CD14-positive monocyte (primary cell): ENCODE results near the gene PRPF40B. TPM values are rescaled to one million over a fixed set of nuclear protein-coding genes. Genes with fewer than 3 reads are reported as not detected.

Experiments
- DNase-seq, 3 donors: peaks; one replicate each; pipeline ENCODE4 v3.0.0-alpha.2; 2011 to 2022
- H2AFZ ChIP-seq: 2 replicates; pipeline ENCODE4 v1.6.0; 2012; ENCODE audit warnings: mild to moderate bottlenecking, low read depth, low read length, inconsistent platforms; ENCODE audit not compliant: insufficient read depth, poor library complexity, severe bottlenecking
- H3K27ac ChIP-seq, 2 donors: 1 replicate in 1 of 2; 2 replicates in 1 of 2; pipeline ENCODE4 v1.5.1; 2012 to 2013; ENCODE audit warnings: low read length in 2 of 2, control low read depth in 1 of 2, inconsistent platforms in 1 of 2, low read depth in 1 of 2, mild to moderate bottlenecking in 1 of 2
- H3K27me3 ChIP-seq, 2 donors: one replicate each; pipeline versions ENCODE4 v1.6.0 to v1.6.1; 2011 to 2013; ENCODE audit warnings: low read length in 2 of 2; ENCODE audit not compliant: control insufficient read depth in 2 of 2, insufficient read depth in 2 of 2
- H3K36me3 ChIP-seq, 2 donors: replicated peaks in 1 of 2; 1 replicate in 1 of 2; 2 replicates in 1 of 2; pipeline versions ENCODE4 v1.5.1 to v1.6.1; 2012 to 2013; ENCODE audit warnings: low read length in 2 of 2, control low read depth in 1 of 2, inconsistent platforms in 1 of 2, mild to moderate bottlenecking in 1 of 2; ENCODE audit not compliant: insufficient read depth in 2 of 2, control insufficient read depth in 1 of 2
- H3K4me1 ChIP-seq, 2 donors: 1 replicate in 1 of 2; 2 replicates in 1 of 2; pipeline versions ENCODE4 v1.5.1 to v1.6.1; 2012 to 2013; ENCODE audit warnings: low read length in 2 of 2, control low read depth in 1 of 2, inconsistent platforms in 1 of 2, mild to moderate bottlenecking in 1 of 2, moderate library complexity in 1 of 2; ENCODE audit not compliant: insufficient read depth in 2 of 2, control insufficient read depth in 1 of 2
- H3K4me2 ChIP-seq: replicated peaks from 2 replicates; pipeline ENCODE3; 2012; ENCODE audit warnings: low read length, moderate library complexity, mild to moderate bottlenecking; ENCODE audit not compliant: poor library complexity, severe bottlenecking; ENCODE audit errors: extremely low read depth
- H3K4me3 ChIP-seq, 3 experiments: fragments of 200-600 bp in 1 of 3; sonication (generic) in 1 of 3; replicated peaks in 1 of 3; 1 replicate in 2 of 3; 2 replicates in 1 of 3; pipeline ENCODE4 v1.5.1; 2011 to 2013; ENCODE audit warnings: low read length in 3 of 3, mild to moderate bottlenecking in 3 of 3, control low read depth in 2 of 3, low read depth in 2 of 3, inconsistent platforms in 1 of 3, moderate library complexity in 1 of 3
- H3K79me2 ChIP-seq: 2 replicates; pipeline ENCODE4 v1.6.0; 2012; ENCODE audit warnings: mild to moderate bottlenecking, control low read depth, inconsistent platforms, low read length, moderate library complexity; ENCODE audit not compliant: insufficient read depth
- H3K9ac ChIP-seq: 2 replicates; pipeline ENCODE4 v1.6.0; 2017; ENCODE audit warnings: low read length, mild to moderate bottlenecking; ENCODE audit not compliant: insufficient read depth, poor library complexity, severe bottlenecking
- H3K9me3 ChIP-seq, 2 donors: replicated peaks in 1 of 2; 1 replicate in 1 of 2; 2 replicates in 1 of 2; pipeline versions ENCODE4 v1.5.1 to v1.6.1; 2012 to 2013; ENCODE audit warnings: low read length in 2 of 2, control low read depth in 1 of 2; ENCODE audit not compliant: control insufficient read depth in 1 of 2, insufficient read depth in 1 of 2
- H4K20me1 ChIP-seq: 2 replicates; pipeline ENCODE4 v1.6.0; 2012; ENCODE audit warnings: mild to moderate bottlenecking, low read length, control low read depth, moderate library complexity; ENCODE audit not compliant: insufficient read depth
- H3K27ac Mint-ChIP-seq, 7 donors: one replicate each; pipeline ENCODE4 v1.8.0; 2020; ENCODE audit warnings: mild to moderate bottlenecking in 7 of 7, mixed read lengths in 7 of 7, moderate library complexity in 6 of 7, inconsistent platforms in 2 of 7
- H3K27me3 Mint-ChIP-seq, 3 donors: one replicate each; pipeline ENCODE4 v1.8.0; 2021 to 2022; ENCODE audit warnings: low read depth in 3 of 3, mild to moderate bottlenecking in 3 of 3, mixed read lengths in 3 of 3, moderate library complexity in 3 of 3, inconsistent platforms in 1 of 3
- H3K36me3 Mint-ChIP-seq, 2 donors: one replicate each; pipeline ENCODE4 v1.8.0; 2020; ENCODE audit warnings: mixed read lengths in 2 of 2, inconsistent platforms in 1 of 2, mild to moderate bottlenecking in 1 of 2
- H3K4me1 Mint-ChIP-seq: one replicate; pipeline ENCODE4 v1.8.0; 2020; ENCODE audit warnings: mild to moderate bottlenecking, mixed read lengths
- H3K4me3 Mint-ChIP-seq, 2 donors: one replicate each; pipeline ENCODE4 v1.8.0; 2020; ENCODE audit warnings: mild to moderate bottlenecking in 2 of 2, mixed read lengths in 2 of 2, moderate library complexity in 1 of 2
- H3K9me3 Mint-ChIP-seq, 7 donors: one replicate each; pipeline ENCODE4 v1.8.0; 2020 to 2022; ENCODE audit warnings: mixed read lengths in 7 of 7, mild to moderate bottlenecking in 6 of 7, moderate library complexity in 6 of 7, inconsistent platforms in 2 of 7
- WGBS: methylation state at CpG from one replicate; pipeline ENCODE4 v1.1.5; 2013; ENCODE audit warnings: missing lambda C conversion rate; ENCODE audit not compliant: insufficient coverage; 5-methylcytosine and 5-hydroxymethylcytosine counted together
- intact Hi-C, 2 donors: fragments of 100-400 bp; cut with micrococcal nuclease; formaldehyde crosslinking; loops; one replicate each; pipeline versions ENCODE4 v1.15.0 to v1.15.1; 2023
- polyA plus RNA-seq, 3 donors: library from polyadenylated mRNA; depleted of rRNA in 1 of 3; unstranded in 2 of 3; stranded (reverse) in 1 of 3; fragments of 300-500 nt in 2 of 3; fragments of >200 nt in 1 of 3; fragmentation: Illumina TruSeq in 2 of 3; gene quantifications; 1 replicate in 2 of 3; 2 replicates in 1 of 3; pipeline ENCODE4 v1.2.3, GENCODE V29; 2012 to 2021
- TF ChIP-seq, protein P1 (sequence below): fragments of 200-600 bp; IDR thresholded peaks from one replicate; pipeline ENCODE4 v1.8.0; 2022; ENCODE audit warnings: antibody characterized with exemption, mild to moderate bottlenecking

Gene PRPF40B
- polyA plus RNA-seq, 3 donors = 0.14 to 1.3 (median 0.57) TPM

DNA sequence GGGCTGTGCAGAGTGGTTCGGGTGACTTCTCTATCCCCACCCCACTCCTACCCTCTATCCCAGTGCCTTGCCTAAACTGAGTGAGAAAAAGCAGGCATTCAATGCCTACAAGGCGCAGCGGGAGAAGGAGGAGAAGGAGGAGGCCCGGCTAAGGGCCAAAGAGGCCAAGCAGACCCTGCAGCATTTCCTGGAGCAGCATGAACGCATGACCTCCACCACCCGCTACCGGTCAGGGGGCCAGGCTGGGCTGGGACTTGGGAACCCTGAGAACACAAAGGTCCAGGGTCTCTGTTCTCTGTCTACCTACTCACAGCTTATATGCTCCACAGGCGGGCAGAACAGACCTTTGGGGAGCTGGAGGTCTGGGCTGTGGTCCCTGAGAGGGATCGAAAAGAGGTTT lies 11.7 kb downstream of the PRPF40B start:
- H3K9ac ChIP-seq = no peak overlapping the region
- DNase-seq = no peak

DNA sequence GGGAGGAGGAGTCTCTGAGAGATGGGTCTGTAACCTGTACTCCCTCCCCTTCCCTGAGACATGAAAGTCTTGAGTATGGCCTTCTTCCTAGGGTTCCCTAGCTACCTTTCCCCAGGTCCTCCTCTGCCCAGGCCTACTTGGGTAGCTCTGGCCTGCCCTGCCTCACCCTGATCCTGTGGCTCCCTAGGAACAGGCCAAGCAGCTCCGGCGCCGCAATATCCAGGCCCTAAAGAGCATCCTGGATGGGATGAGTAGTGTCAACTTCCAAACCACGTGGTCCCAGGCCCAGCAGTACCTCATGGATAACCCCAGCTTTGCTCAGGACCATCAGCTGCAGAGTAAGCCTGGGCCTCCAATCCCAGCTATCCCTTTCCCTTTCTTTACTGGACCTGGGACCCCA lies 12.3 kb downstream of the PRPF40B start:
- H3K27me3 Mint-ChIP-seq = peaks cover 2 to 6% (median 3%) of the 10 kb centered on the region in 3 donors
- no peaks in the 10 kb centered on the region for H3K4me1 ChIP-seq
- no peak overlapping the region for H3K9ac ChIP-seq
- H3K36me3 Mint-ChIP-seq = no peaks in the 10 kb centered on the region
- no peaks in the 10 kb centered on the region for H3K36me3 ChIP-seq
- no peaks in the 10 kb centered on the region for H4K20me1 ChIP-seq
- H3K9me3 Mint-ChIP-seq = no peaks in the 10 kb centered on the region
- H2AFZ ChIP-seq = no peak overlapping the region
- no peaks in the 10 kb centered on the region for H3K9me3 ChIP-seq
- no peak for DNase-seq
- peaks cover 7% of the 10 kb centered on the region for H3K4me1 Mint-ChIP-seq
- no peaks in the 10 kb centered on the region for H3K27me3 ChIP-seq
- intact Hi-C loops = loop anchor here in 1 of 2 donors (2.0 to 10.0 kb wide), 2 partner anchors 25 to 199 kb away; no protein-coding TSS in a partner anchor
- H3K79me2 ChIP-seq = no peaks in the 10 kb centered on the region
- no peak overlapping the region for H3K27ac Mint-ChIP-seq
- H3K4me2 ChIP-seq = no peak overlapping the region
- 95% methylated on average over 4 of the region's 4 CpGs for WGBS
- no peak overlapping the region for H3K4me3 Mint-ChIP-seq
- no peak overlapping the region for H3K27ac ChIP-seq
- TF ChIP-seq, protein P1, sequence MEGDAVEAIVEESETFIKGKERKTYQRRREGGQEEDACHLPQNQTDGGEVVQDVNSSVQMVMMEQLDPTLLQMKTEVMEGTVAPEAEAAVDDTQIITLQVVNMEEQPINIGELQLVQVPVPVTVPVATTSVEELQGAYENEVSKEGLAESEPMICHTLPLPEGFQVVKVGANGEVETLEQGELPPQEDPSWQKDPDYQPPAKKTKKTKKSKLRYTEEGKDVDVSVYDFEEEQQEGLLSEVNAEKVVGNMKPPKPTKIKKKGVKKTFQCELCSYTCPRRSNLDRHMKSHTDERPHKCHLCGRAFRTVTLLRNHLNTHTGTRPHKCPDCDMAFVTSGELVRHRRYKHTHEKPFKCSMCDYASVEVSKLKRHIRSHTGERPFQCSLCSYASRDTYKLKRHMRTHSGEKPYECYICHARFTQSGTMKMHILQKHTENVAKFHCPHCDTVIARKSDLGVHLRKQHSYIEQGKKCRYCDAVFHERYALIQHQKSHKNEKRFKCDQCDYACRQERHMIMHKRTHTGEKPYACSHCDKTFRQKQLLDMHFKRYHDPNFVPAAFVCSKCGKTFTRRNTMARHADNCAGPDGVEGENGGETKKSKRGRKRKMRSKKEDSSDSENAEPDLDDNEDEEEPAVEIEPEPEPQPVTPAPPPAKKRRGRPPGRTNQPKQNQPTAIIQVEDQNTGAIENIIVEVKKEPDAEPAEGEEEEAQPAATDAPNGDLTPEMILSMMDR = no peak
- no peak overlapping the region for H3K4me3 ChIP-seq

More for the DNA sequence above, 11.7 kb downstream of the PRPF40B start:
- Mint-ChIP-seq H3K9me3 (no peaks in the 10 kb centered on the region), H3K27me3 (peaks cover 2 to 6% (median 3%) of the 10 kb centered on the region in 3 donors), H3K4me3 (no peak overlapping the region), H3K4me1 (peaks cover 7% of the 10 kb centered on the region), H3K36me3 (no peaks in the 10 kb centered on the region), H3K27ac (no peak overlapping the region)
- Histone ChIP-seq H3K4me1 (no peaks in the 10 kb centered on the region), H3K4me3 (no peak overlapping the region), H3K27me3 (no peaks in the 10 kb centered on the region), H3K27ac (no peak overlapping the region), H4K20me1 (no peaks in the 10 kb centered on the region), H3K9me3 (no peaks in the 10 kb centered on the region), H3K36me3 (no peaks in the 10 kb centered on the region), H3K79me2 (no peaks in the 10 kb centered on the region), H3K4me2 (no peak overlapping the region), H2AFZ (no peak overlapping the region)
- TF ChIP-seq, protein P1 = no peak
- intact Hi-C loops = loop anchor here in 1 of 2 donors (2.0 to 10.0 kb wide), 2 partner anchors 24 to 200 kb away; no protein-coding TSS in a partner anchor
- WGBS = 88% methylated on average over 6 of the region's 9 CpGs
